SU-DHL-6 (cell line): Measurements from ENCODE around the gene DDX54.

Experiments
- H2AFZ ChIP-seq: fragments of 200-600 bp; sonication (generic); 2 replicates; pipeline ENCODE4 v1.6.1; 2014; ENCODE audit warnings: low read depth, mild to moderate bottlenecking, moderate library complexity, mixed read lengths, antibody characterized with exemption, low read length; ENCODE audit not compliant: severe bottlenecking
- H3F3A ChIP-seq: fragments of 200-600 bp; shearing (Covaris generic); 2 replicates; pipeline ENCODE4 v1.6.0; 2016; ENCODE audit warnings: antibody characterized with exemption, mild to moderate bottlenecking; ENCODE audit not compliant: insufficient read depth
- H3K27ac ChIP-seq: fragments of 200-600 bp; sonication (generic); 2 replicates; pipeline ENCODE4 v1.5.1; 2016; ENCODE audit warnings: low read depth, mild to moderate bottlenecking, low read length, moderate library complexity, mixed read lengths
- H3K27me3 ChIP-seq: fragments of 200-600 bp; sonication (generic), shearing (Covaris generic); 2 replicates; pipeline ENCODE4 v1.6.0; 2014; ENCODE audit warnings: mild to moderate bottlenecking, low read length
- H3K36me3 ChIP-seq: fragments of 200-600 bp; sonication (generic); 2 replicates; pipeline ENCODE4 v1.6.1; 2014; ENCODE audit warnings: mild to moderate bottlenecking, low read length, mixed read lengths
- H3K4me2 ChIP-seq: fragments of 300-600, 200-600 bp; shearing (Covaris generic), sonication (generic); 2 replicates; pipeline ENCODE4 v1.6.0; 2014; ENCODE audit warnings: low read length, low read depth, mild to moderate bottlenecking; ENCODE audit not compliant: poor library complexity, severe bottlenecking
- H3K4me3 ChIP-seq: fragments of 200-600 bp; sonication (generic); 2 replicates; pipeline ENCODE4 v1.5.1; 2014; ENCODE audit warnings: antibody characterized with exemption, low read length, mild to moderate bottlenecking, mixed read lengths; ENCODE audit not compliant: insufficient read depth, poor library complexity, severe bottlenecking
- H3K79me2 ChIP-seq: fragments of 200-600 bp; sonication (generic); 2 replicates; pipeline ENCODE4 v1.6.1; 2014; ENCODE audit warnings: mild to moderate bottlenecking, low read length, moderate library complexity; ENCODE audit not compliant: insufficient read depth
- H3K9ac ChIP-seq: fragments of 200-600 bp; sonication (generic); 2 replicates; pipeline ENCODE4 v1.7.0; 2014; ENCODE audit warnings: mild to moderate bottlenecking, low read length
- H3K9me2 ChIP-seq: fragments of 200-600 bp; sonication (generic); replicated peaks from 2 replicates; pipeline ENCODE4 v1.6.1; 2014; ENCODE audit warnings: low read length; ENCODE audit not compliant: insufficient read depth
- H3K9me3 ChIP-seq: fragments of 200-600 bp; sonication (generic); 2 replicates; pipeline ENCODE4 v1.6.1; 2014; ENCODE audit warnings: low read length, mixed read lengths; ENCODE audit not compliant: insufficient read depth
- H4K20me1 ChIP-seq: fragments of 200-600 bp; sonication (generic); 2 replicates; pipeline ENCODE4 v1.6.1; 2014; ENCODE audit warnings: low read depth, mild to moderate bottlenecking, antibody characterized with exemption, low read length, moderate library complexity, mixed read lengths
- CTCF ChIP-seq: fragments of 200-600 bp; sonication (generic); IDR thresholded peaks from one replicate; pipeline ENCODE4 v1.5.1; 2017; ENCODE audit warnings: antibody characterized with exemption, mild to moderate bottlenecking, low read length, moderate library complexity; ENCODE audit not compliant: insufficient read depth, poor library complexity, severe bottlenecking
- EZH2phosphoT487 ChIP-seq: fragments of 200-600 bp; sonication (generic), shearing (Covaris generic); conservative IDR thresholded peaks from 2 replicates; pipeline ENCODE4 v1.6.1; 2018; ENCODE audit warnings: mild to moderate bottlenecking, antibody characterized with exemption, low read length, moderate library complexity, mixed read lengths

DDX54 gene

GRCh38 chr12:113170926-113171325 is 14.4 kb downstream of the DDX54 start:
- Histone ChIP-seq H3F3A (peaks cover 21% of the 10 kb centered on the region), H3K9me2 (no peaks in the 10 kb centered on the region), H3K4me2 (peak overlapping the region; percentile 21), H3K27ac (peak overlapping the region; percentile 93), H3K79me2 (no peaks in the 10 kb centered on the region), H3K9me3 (no peaks in the 10 kb centered on the region), H3K36me3 (peaks cover 10% of the 10 kb centered on the region), H4K20me1 (no peaks in the 10 kb centered on the region), H3K27me3 (no peaks in the 10 kb centered on the region), H3K9ac (0 out of 2 replicates have a peak overlapping the region, but pooled peaks have one; percentile 18), H2AFZ (no peak overlapping the region), H3K4me3 (no peak overlapping the region)
- TF ChIP-seq EZH2phosphoT487 (no peak), CTCF (no peak)

- H4K20me1 ChIP-seq, result no peaks in the 10 kb centered on the region
- H3K4me3 ChIP-seq, result no peak overlapping the region
- H3K27me3 ChIP-seq, result no peaks in the 10 kb centered on the region
- H3K9me2 ChIP-seq, result no peaks in the 10 kb centered on the region
- peak overlapping the region; percentile 21 for H3K4me2 ChIP-seq
- no peak overlapping the region for H2AFZ ChIP-seq
- H3K36me3 ChIP-seq, result peaks cover 10% of the 10 kb centered on the region
- no peak overlapping the region for H3K9ac ChIP-seq
- no peaks in the 10 kb centered on the region for H3K9me3 ChIP-seq
- no peaks in the 10 kb centered on the region for H3K79me2 ChIP-seq
- TF ChIP-seq EZH2phosphoT487 (no peak), CTCF (no peak)
- peaks cover 21% of the 10 kb centered on the region for H3F3A ChIP-seq
- H3K27ac ChIP-seq, result peak overlapping the region; percentile 93
Measured at GRCh38 chr12:113170457-113170856, 14.8 kb downstream of the DDX54 start.

GRCh38 chr12:113169697-113170096 is 15.6 kb downstream of the DDX54 start:
- Histone ChIP-seq H2AFZ (no peak overlapping the region), H3K27ac (peak overlapping the region; percentile 93), H3K27me3 (no peaks in the 10 kb centered on the region), H3F3A (peaks cover 17% of the 10 kb centered on the region), H3K9me3 (no peaks in the 10 kb centered on the region), H3K9me2 (no peaks in the 10 kb centered on the region), H3K9ac (no peak overlapping the region), H3K79me2 (no peaks in the 10 kb centered on the region), H3K4me3 (no peak overlapping the region), H4K20me1 (no peaks in the 10 kb centered on the region), H3K4me2 (no peak overlapping the region), H3K36me3 (peaks cover 10% of the 10 kb centered on the region)
- TF ChIP-seq CTCF (no peak), EZH2phosphoT487 (no peak)
